GM12892 (cell line): ENCODE results near the gene CWC22.

Experiments
- POLR2A ChIP-seq: IDR thresholded peaks from 2 replicates; pipeline ENCODE4 v1.6.1; 2011; ENCODE audit warnings: low read depth, low read length, control low read depth
- POLR2AphosphoS5 ChIP-seq: IDR thresholded peaks from 2 replicates; pipeline ENCODE4 v1.6.1; 2011; ENCODE audit warnings: low read depth, low read length, control low read depth
- TAF1 ChIP-seq: IDR thresholded peaks from 2 replicates; pipeline ENCODE4 v1.6.1; 2011; ENCODE audit warnings: low read depth, mild to moderate bottlenecking, control low read depth, low read length, borderline replicate concordance

- TF ChIP-seq POLR2A (no peak), POLR2AphosphoS5 (no peak), TAF1 (no peak)
Observed at GRCh38 chr2:179952658-179953057, 54.4 kb downstream of the CWC22 start.
